DOHH2 (cell line): ENCODE measurements around the gene E2F4.

Experiments
- CTCF ChIP-seq: fragments of 200-600 bp; sonication (generic); IDR thresholded peaks from one replicate; pipeline ENCODE4 v1.5.1; 2014; ENCODE audit warnings: antibody characterized with exemption, mild to moderate bottlenecking, low read depth, low read length; ENCODE audit not compliant: poor library complexity, severe bottlenecking
- EZH2phosphoT487 ChIP-seq: fragments of 200-600 bp; sonication (generic); IDR thresholded peaks from 2 replicates; pipeline ENCODE4 v1.6.1; 2017; ENCODE audit warnings: borderline replicate concordance, mild to moderate bottlenecking, antibody characterized with exemption, low read length, moderate library complexity, mixed read lengths

- no peak for TF ChIP-seq CTCF
- no peak for TF ChIP-seq EZH2phosphoT487
Measured at GRCh38 chr16:67151431-67152097, 40.4 kb upstream of the E2F4 start.
